HG02852 (cell line): ENCODE data around the gene SMPDL3A.

ENCODE experiments used
- ATAC-seq: cut with Tn5 transposase; IDR thresholded peaks from one replicate; pipeline ENCODE4 v1.9.1; 2021; ENCODE audit warnings: mild to moderate bottlenecking, moderate library complexity; ENCODE audit not compliant: unreplicated experiment

Gene SMPDL3A

DNA sequence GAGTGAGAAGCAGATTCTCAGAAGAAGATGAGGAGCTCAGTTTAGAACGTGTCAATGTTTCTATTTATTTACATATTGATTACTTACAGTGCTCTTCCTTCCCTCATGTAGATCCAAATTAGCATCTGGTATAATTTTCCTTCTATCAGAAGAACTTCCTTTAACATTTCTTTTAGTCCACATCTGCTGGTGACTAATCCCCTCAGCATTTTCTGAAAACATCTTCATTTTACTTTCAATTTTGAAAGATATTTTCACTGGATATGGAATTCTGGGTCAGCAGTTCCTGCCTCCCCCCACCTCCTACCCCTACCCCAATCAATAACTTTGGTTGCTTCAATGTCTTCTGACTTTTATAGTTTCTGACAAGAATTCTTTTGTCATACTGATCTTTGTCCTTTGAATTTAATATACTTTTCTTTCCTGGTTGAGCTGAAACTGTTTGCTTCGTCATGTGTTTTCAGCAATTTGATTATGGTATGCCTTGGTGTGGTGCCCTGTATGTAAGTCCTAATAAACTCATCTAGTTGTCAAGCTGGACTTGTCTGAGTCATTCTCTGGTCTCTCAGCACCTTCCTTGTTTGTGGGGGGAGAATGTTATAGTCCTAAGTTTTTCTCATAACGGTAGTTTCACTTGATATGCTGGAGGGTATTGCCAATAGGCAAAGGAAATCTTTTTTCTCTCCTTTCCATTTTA, 57.0 kb downstream of the SMPDL3A start:
- no peak for ATAC-seq

GRCh38 chr6:122853259-122853995, 64.4 kb downstream of the SMPDL3A start:
- ATAC-seq, result peak; percentile 94
